Astrocyte of the spinal cord (primary cell): ENCODE data around the gene PMM2.

ENCODE experiments used
- DNase-seq: peaks from one replicate; pipeline ENCODE4 v3.0.0; 2011; ENCODE audit warnings: low read depth, low spot score
- H3K4me3 ChIP-seq: 2 replicates; pipeline ENCODE4 v1.5.1; 2011; ENCODE audit warnings: low read depth, mild to moderate bottlenecking, low read length, moderate library complexity
- CTCF ChIP-seq: IDR thresholded peaks from 2 replicates; pipeline ENCODE4 v1.5.1; 2012; ENCODE audit warnings: low read depth, mild to moderate bottlenecking, low read length, inconsistent platforms
- in situ Hi-C: cut with HindIII; loops from 2 replicates; pipeline ENCODE4 v1.10.0; 2017; ENCODE audit warnings: low sequenced_read_pairs

Gene PMM2

GRCh38 chr16:8893426-8893825 lies 95.8 kb downstream of the PMM2 start:
- no peak overlapping the region for H3K4me3 ChIP-seq
- no peak for DNase-seq
- TF ChIP-seq CTCF = no peak
- in situ Hi-C loops = no loop called here

GRCh38 chr16:8893976-8894690 lies 96.5 kb downstream of the PMM2 start:
- TF ChIP-seq CTCF = no peak
- in situ Hi-C loops = no loop called here
- H3K4me3 ChIP-seq = no peak overlapping the region
- no peak for DNase-seq

DNA sequence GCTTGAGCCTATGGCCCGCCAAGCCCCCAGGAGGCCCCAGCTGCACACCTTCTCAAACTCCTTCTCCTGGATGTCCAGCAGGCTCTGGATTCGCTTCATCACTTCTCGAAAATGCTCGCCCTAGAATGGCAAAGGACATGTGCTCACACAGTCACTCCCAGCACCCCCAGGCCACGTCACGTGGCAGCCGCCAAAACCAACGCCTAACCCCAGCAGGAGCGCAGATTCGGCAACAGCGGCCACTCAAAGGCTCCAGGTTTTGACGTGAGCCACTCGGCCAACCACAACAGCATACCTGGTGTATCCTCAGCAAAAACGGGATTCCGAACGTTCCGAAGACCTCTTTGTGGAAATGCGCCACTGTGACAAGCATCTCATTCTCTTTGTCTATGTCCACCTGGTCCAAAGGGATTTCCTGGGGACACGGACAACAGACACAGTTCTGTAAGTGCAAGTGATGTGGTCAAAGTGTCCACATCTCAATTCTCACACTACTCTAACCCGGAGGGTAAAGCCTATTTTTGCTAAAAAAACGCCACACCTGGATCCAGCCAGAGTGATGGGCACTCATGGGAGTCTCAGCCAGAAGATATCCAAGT lies 97.2 kb downstream of the PMM2 start:
- TF ChIP-seq CTCF = no peak
- no peak for DNase-seq
- in situ Hi-C loops = no loop called here
- H3K4me3 ChIP-seq = no peak overlapping the region

DNA sequence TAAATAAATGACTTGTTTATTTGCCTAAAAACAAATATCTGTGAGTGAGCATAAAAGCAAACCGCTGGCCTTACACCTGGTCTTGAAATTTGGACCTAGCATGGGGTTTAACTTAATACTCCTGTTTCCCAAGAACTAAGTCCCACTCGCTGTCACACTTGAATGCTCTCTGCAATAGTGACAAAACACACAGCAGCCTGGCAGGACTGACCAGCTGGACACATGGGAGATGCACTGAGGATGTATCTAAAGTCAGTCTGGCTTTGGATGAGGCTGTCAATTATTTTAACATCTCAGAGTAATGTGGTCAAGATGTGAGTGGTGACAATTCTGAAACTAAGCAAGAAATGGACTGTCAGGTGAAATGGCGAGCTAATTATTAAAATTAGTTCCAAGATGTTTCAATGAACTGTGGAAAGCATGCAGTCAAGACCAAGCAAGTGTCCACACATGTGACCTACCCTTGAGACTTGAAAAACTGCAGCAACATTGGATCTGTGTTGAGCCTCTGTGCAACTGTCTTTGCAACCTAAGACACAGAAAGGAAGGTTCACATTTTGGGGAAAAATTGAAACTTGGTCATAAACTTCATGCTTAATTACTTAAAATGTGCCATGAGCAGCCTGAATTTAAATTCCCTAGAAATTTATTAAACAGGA lies 101.2 kb downstream of the PMM2 start:
- in situ Hi-C loops = no loop called here
- no peak for TF ChIP-seq CTCF
- H3K4me3 ChIP-seq = no peak overlapping the region
- no peak for DNase-seq
